Vagina (tissue), 2 donors: ENCODE data around the gene ENTPD8. TPM values are rescaled to one million over a fixed set of nuclear protein-coding genes. Genes with fewer than 3 reads are reported as not detected.

ENCODE experiments used
- DNase-seq, 2 donors: peaks; one replicate each; pipeline ENCODE4 v3.0.0-alpha.2; 2017; ENCODE audit errors: extremely low spot score in 2 of 2
- H3K27ac ChIP-seq: fragments of 200-600 bp; sonication (generic); one replicate; pipeline ENCODE4 v1.5.1; 2019
- H3K27me3 ChIP-seq: fragments of 200-600 bp; sonication (generic); one replicate; pipeline ENCODE4 v1.5.1; 2019
- H3K36me3 ChIP-seq, 2 donors: fragments of 200-600 bp; sonication (generic); one replicate each; pipeline ENCODE4 v1.5.1; 2017 to 2019
- H3K4me1 ChIP-seq: fragments of 200-600 bp; sonication (generic); one replicate; pipeline ENCODE4 v1.5.1; 2019
- H3K4me3 ChIP-seq, 2 donors: fragments of 200-600 bp; sonication (generic); 1 replicate in 1 of 2; 2 replicates in 1 of 2; pipeline ENCODE4 v1.5.1; 2016 to 2019
- H3K9me3 ChIP-seq: fragments of 200-600 bp; sonication (generic); one replicate; pipeline ENCODE4 v1.5.1; 2019
- CTCF ChIP-seq, 3 experiments: fragments of 450-650 bp in 2 of 3; fragments of 200-600 bp in 1 of 3; sonication (generic) in 1 of 3; IDR thresholded peaks; one replicate each; pipeline ENCODE4 v1.5.1; 2017 to 2019; ENCODE audit warnings: antibody characterized with exemption in 3 of 3, mild to moderate bottlenecking in 2 of 3, moderate library complexity in 2 of 3
- POLR2A ChIP-seq, 2 donors: fragments of 450-650 bp; IDR thresholded peaks; one replicate each; pipeline ENCODE4 v1.6.1; 2017; ENCODE audit warnings: antibody characterized with exemption in 2 of 2, mild to moderate bottlenecking in 2 of 2, moderate library complexity in 2 of 2
- POLR2AphosphoS5 ChIP-seq, 2 donors: sonication (generic); formaldehyde crosslinking; IDR thresholded peaks; one replicate each; pipeline ENCODE4 v1.9.0; 2017; ENCODE audit warnings: antibody characterized with exemption in 2 of 2, mild to moderate bottlenecking in 2 of 2, low read depth in 1 of 2; ENCODE audit not compliant: insufficient read depth in 1 of 2
- intact Hi-C: fragments of 100-400 bp; cut with DNase I; formaldehyde crosslinking; loops from one replicate; pipeline ENCODE4 v1.15.1; 2023
- total RNA-seq: library from RNA; depleted of rRNA; stranded (reverse); fragments of >200 nt; gene quantifications from one replicate; pipeline ENCODE4 v1.2.3, GENCODE V29; 2016

The ENTPD8 gene
- total RNA-seq, 1 donor from 2014 or later: not detected

GRCh38 chr9:137390553-137391410, 50.4 kb downstream of the ENTPD8 start:
- DNase-seq: no peak
- Histone ChIP-seq H3K4me3 (no peak overlapping the region), H3K4me1 (no peaks in the 10 kb centered on the region)

GRCh38 chr9:137389428-137389746, 51.8 kb downstream of the ENTPD8 start:
- no peak for TF ChIP-seq POLR2A (IDR thresholded peaks at IDR 0.05)
- no peak for TF ChIP-seq CTCF (IDR thresholded peaks at IDR 0.05)
- no peak for TF ChIP-seq POLR2AphosphoS5 (IDR thresholded peaks at IDR 0.05; ENCODE audit: insufficient read depth in 1 of 2, low read depth in 1 of 2)
- H3K9me3 ChIP-seq: no peaks in the 10 kb centered on the region
- peaks cover 0 to 5% of the 10 kb centered on the region in 2 donors for H3K36me3 ChIP-seq
- H3K4me3 ChIP-seq: no peak overlapping the region
- DNase-seq: no peak
- H3K27ac ChIP-seq: no peak overlapping the region
- H3K27me3 ChIP-seq: no peaks in the 10 kb centered on the region
- H3K4me1 ChIP-seq: no peaks in the 10 kb centered on the region
- intact Hi-C loops: no loop called here

More at GRCh38 chr9:137390553-137391410, 50.4 kb downstream of the ENTPD8 start:
- H3K27ac ChIP-seq: peak overlapping the region; percentile 62
- no peaks in the 10 kb centered on the region for H3K9me3 ChIP-seq
- intact Hi-C loops: no loop called here
- TF ChIP-seq POLR2A (IDR thresholded peaks at IDR 0.05) (no peak), POLR2AphosphoS5 (IDR thresholded peaks at IDR 0.05; ENCODE audit: insufficient read depth in 1 of 2, low read depth in 1 of 2) (no peak), CTCF (IDR thresholded peaks at IDR 0.05) (no peak)
- H3K36me3 ChIP-seq: peaks cover 0 to 5% of the 10 kb centered on the region in 2 donors
- H3K27me3 ChIP-seq: no peaks in the 10 kb centered on the region

GRCh38 chr9:137388589-137389427, 52.3 kb downstream of the ENTPD8 start:
- TF ChIP-seq CTCF (IDR thresholded peaks at IDR 0.05) (no peak), POLR2A (IDR thresholded peaks at IDR 0.05) (no peak), POLR2AphosphoS5 (IDR thresholded peaks at IDR 0.05; ENCODE audit: insufficient read depth in 1 of 2, low read depth in 1 of 2) (no peak)
- Histone ChIP-seq H3K9me3 (no peaks in the 10 kb centered on the region), H3K4me1 (no peaks in the 10 kb centered on the region), H3K27ac (no peak overlapping the region), H3K36me3 (peaks cover 0 to 5% of the 10 kb centered on the region in 2 donors), H3K4me3 (no peak overlapping the region), H3K27me3 (no peaks in the 10 kb centered on the region)
- intact Hi-C loops: no loop called here
- no peak for DNase-seq

- Histone ChIP-seq H3K27me3 (no peaks in the 10 kb centered on the region), H3K4me1 (no peaks in the 10 kb centered on the region), H3K9me3 (no peaks in the 10 kb centered on the region), H3K36me3 (peaks cover 0 to 5% of the 10 kb centered on the region in 2 donors), H3K27ac (peak overlapping the region; percentile 22), H3K4me3 (no peak overlapping the region)
- no peak for DNase-seq
- intact Hi-C loops: no loop called here
- TF ChIP-seq CTCF (IDR thresholded peaks at IDR 0.05) (no peak), POLR2AphosphoS5 (IDR thresholded peaks at IDR 0.05; ENCODE audit: insufficient read depth in 1 of 2, low read depth in 1 of 2) (no peak), POLR2A (IDR thresholded peaks at IDR 0.05) (no peak)
Measured at GRCh38 chr9:137387891-137388560, 53.1 kb downstream of the ENTPD8 start.
